ENCODE measurements around the gene GRIN3B.
"Not testable (repeated sequence)": the region's sequence is repeated elsewhere in the genome, so short reads cannot be mapped to it uniquely, and the experiment has no call there.

The GRIN3B gene

GRCh38 chr19:1000095-1000494, at the start of gene GRIN3B:
GRIN3B (plus strand) TSS chr19:1000419; CDS start chr19:1000438, 19 bp downstream.
- peak; percentile 51 for DNase-seq (ENCODE audit: low read depth)

- DNase-seq (ENCODE audit: low read depth), result no peak
Measured at GRCh38 chr19:952049-952679, 48.1 kb upstream of the GRIN3B start.

- DNase-seq (ENCODE audit: low read depth), result no peak
Measured at GRCh38 chr19:952680-953444, 47.4 kb upstream of the GRIN3B start.

- DNase-seq (ENCODE audit: low read depth), result no peak
Measured at GRCh38 chr19:953445-954271, 46.6 kb upstream of the GRIN3B start.

GRCh38 chr19:954272-954671, 45.9 kb upstream of the GRIN3B start:
- no peak for DNase-seq (ENCODE audit: low read depth)

GRCh38 chr19:954672-955494, 45.3 kb upstream of the GRIN3B start:
- DNase-seq (ENCODE audit: low read depth), result no peak

GRCh38 chr19:955803-956765, 44.1 kb upstream of the GRIN3B start:
- DNase-seq (ENCODE audit: low read depth), result no peak

GRCh38 chr19:956766-957440, 43.3 kb upstream of the GRIN3B start:
- no peak for DNase-seq (ENCODE audit: low read depth)

- DNase-seq (ENCODE audit: low read depth), result not testable (repeated sequence)
Measured at GRCh38 chr19:957578-957977, 42.6 kb upstream of the GRIN3B start.

- peak; percentile 34 for DNase-seq (ENCODE audit: low read depth)
Measured at GRCh38 chr19:958967-959855, 41.0 kb upstream of the GRIN3B start.

GRCh38 chr19:960020-960419, 40.2 kb upstream of the GRIN3B start:
- DNase-seq (ENCODE audit: low read depth), result no peak

- DNase-seq (ENCODE audit: low read depth), result no peak
Measured at GRCh38 chr19:960601-960938, 39.6 kb upstream of the GRIN3B start.

GRCh38 chr19:961866-962620, 38.2 kb upstream of the GRIN3B start:
- no peak for DNase-seq (ENCODE audit: low read depth)

- DNase-seq (ENCODE audit: low read depth), result no peak
Measured at GRCh38 chr19:962683-963400, 37.4 kb upstream of the GRIN3B start.

- no peak for DNase-seq (ENCODE audit: low read depth)
Measured at GRCh38 chr19:963486-963951, 36.7 kb upstream of the GRIN3B start.

GRCh38 chr19:964116-964520, 36.1 kb upstream of the GRIN3B start:
- DNase-seq (ENCODE audit: low read depth), result no peak
